ENCODE results near the gene TGFBRAP1.
A peak's percentile ranks its signal among the peaks of the same experiment; 100 is the strongest.

The TGFBRAP1 gene

GRCh38 chr2:105313877-105314276 is 15.7 kb downstream of the TGFBRAP1 start:
- no peak for DNase-seq (ENCODE audit: low read depth, low spot score)

DNA sequence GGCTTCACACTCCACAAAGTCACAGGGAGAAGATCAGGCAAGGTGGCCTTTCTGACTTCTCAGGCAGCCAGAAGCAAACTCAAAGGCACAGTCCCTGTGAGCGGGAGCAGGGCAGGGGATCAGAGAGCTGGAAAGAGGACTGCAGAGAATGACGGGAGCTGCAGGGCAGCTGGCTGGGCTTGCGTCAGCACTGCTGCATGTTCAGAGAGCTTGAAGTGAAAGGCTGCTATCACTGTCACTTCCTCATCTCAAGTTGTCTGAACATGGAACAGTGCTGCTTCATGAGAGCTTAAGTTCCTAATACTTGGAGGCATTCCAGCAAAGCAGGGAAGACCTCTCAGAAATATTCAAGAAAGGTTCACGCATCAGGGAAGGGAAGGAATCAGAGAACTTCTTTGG is 20.4 kb downstream of the TGFBRAP1 start:
- no peak for DNase-seq (ENCODE audit: low read depth, low spot score)

DNA sequence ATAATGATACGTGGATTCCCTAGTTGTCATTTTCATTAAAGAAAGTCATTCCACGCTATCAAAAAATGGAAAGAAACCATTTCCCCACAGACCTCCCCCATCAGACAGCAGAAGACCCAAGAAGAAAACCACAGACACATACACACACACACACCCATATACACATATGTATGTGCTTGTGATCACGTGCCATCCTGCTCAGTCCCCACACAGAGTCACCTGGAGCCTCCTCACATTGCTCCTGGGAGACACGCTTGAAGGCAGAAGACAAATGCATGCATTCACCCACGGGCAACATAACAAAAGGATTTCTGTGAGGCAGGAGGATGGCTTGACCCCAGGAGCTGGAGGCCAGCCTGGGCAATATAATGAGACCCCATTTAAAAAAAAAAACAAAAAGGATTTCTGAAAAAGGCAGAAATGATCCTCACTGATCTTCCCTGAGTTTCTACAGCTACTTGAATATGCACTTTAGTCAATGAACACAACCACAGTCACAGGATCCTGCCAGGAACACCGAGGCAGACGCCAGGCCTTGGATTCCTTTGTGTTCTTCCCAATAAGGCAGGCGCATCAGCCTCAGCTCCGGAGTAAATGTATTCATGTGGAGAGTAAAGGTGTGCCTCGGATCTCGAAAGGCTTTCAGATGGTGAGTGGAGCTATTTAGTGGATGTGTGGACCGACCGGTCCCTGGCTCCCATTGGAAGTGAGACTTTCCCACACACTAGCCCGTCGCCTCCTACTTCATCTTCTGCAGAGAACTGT is 21.0 kb downstream of the TGFBRAP1 start:
- DNase-seq (ENCODE audit: low read depth, low spot score): no peak

DNA sequence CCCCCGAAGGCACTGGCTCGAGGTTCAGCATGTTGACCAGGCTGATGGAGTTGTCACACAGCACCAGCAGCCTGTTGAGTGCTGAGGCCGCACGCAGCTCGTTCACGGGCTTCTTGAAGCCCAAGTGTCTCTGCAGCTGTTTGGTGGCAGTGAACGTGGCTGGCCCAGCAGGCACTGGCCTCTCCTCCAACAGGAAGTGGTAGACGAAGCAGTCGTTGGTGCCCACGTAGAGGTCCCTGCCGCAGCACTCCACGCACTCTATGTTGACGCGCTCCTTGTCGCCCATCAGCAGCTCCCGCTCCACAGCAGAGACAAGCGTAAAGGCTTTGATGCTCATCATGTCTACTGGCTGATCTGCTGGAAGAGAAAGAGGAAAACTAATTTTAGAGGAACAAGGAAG is 21.6 kb downstream of the TGFBRAP1 start:
- DNase-seq (ENCODE audit: low read depth, low spot score): no peak

- DNase-seq (ENCODE audit: low read depth, low spot score): no peak
These were observed 22.0 kb downstream of the TGFBRAP1 start for GRCh38 chr2:105307550-105307949.

GRCh38 chr2:105307146-105307545 is 22.4 kb downstream of the TGFBRAP1 start:
- no peak for DNase-seq (ENCODE audit: low read depth, low spot score)

GRCh38 chr2:105301646-105302045 is 27.9 kb downstream of the TGFBRAP1 start:
- DNase-seq (ENCODE audit: low read depth, low spot score): no peak

- DNase-seq (ENCODE audit: low read depth, low spot score): no peak
These were observed 30.2 kb downstream of the TGFBRAP1 start for GRCh38 chr2:105299290-105299689.

- no peak for DNase-seq (ENCODE audit: low read depth, low spot score)
These were observed 31.5 kb downstream of the TGFBRAP1 start for GRCh38 chr2:105298017-105298416.

DNA sequence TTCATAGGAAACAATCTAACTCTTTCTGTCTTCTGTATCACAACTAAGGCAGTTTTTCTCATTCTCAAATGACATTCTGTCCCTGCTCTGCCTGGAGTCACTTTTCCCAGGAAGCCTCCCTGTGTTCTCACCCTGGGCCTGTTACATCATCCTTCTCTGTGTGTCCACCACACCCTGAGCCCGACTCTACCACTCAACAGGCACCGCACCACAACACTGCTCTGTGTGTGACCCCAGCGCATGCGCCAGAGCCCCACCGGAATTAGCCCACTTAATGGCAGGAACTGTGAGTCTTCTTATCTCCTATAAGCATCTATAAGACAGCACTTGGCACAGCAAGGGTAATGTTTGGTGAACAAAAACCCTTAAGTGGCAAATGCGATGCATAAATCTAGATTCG is 32.3 kb downstream of the TGFBRAP1 start:
- no peak for DNase-seq (ENCODE audit: low read depth, low spot score)

GRCh38 chr2:105296017-105296611 is 33.4 kb downstream of the TGFBRAP1 start:
- DNase-seq (ENCODE audit: low read depth, low spot score): no peak

GRCh38 chr2:105294844-105295481 is 34.6 kb downstream of the TGFBRAP1 start:
- DNase-seq (ENCODE audit: low read depth, low spot score): no peak

DNA sequence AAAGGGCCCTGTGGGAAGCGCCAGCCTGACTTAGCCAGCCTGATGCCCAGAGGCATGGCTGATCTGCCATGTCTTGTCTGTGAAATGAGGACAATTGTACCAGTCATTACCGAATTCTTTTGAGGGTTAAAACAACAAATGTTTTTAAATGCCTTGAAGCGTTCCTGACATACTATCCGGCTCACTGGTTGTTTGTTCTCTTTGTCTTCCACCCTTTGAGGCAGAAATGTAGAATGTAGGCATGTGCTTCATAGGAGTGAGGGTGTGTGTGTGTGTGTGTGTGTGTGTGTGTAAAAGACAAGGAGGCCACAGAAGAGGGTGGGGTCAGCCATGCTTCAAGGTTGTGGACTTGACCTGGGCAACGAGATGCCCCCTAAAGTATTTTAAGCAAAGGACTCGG is 35.5 kb downstream of the TGFBRAP1 start:
- DNase-seq (ENCODE audit: low read depth, low spot score): no peak

GRCh38 chr2:105291981-105292380 is 37.6 kb downstream of the TGFBRAP1 start:
- DNase-seq (ENCODE audit: low read depth, low spot score): no peak

DNA sequence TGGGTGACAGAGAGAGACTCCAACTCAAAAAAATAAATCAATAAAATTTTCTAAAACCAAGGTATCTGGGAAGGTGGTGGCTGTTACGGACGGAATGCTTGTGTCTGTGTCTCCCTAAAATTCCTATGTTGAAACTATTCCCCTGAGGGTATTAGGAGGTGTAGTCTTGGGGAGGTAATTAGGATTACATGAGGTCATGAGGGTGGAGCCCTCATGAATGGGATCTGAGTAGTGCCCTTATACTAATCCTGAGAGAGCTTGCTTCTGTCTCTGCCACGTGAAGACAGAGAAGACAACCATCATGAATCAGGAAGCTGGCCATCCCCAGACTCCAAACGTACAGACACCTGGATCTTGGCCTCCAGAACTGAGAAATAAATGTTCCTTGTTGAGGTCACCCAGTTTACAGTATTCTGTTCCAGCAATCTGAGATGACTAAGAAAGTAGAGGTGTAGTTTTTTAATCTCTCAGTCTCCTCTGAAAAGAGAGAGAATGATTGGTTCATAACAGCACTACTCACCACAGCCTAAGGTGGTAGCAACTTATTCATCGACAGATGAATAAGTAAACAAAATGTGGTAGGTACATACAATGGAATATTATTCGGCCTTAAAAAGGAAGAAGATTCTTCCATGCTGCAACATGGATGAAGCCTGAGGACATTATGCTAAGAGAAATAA is 38.4 kb downstream of the TGFBRAP1 start:
- DNase-seq (ENCODE audit: low read depth, low spot score): no peak

DNA sequence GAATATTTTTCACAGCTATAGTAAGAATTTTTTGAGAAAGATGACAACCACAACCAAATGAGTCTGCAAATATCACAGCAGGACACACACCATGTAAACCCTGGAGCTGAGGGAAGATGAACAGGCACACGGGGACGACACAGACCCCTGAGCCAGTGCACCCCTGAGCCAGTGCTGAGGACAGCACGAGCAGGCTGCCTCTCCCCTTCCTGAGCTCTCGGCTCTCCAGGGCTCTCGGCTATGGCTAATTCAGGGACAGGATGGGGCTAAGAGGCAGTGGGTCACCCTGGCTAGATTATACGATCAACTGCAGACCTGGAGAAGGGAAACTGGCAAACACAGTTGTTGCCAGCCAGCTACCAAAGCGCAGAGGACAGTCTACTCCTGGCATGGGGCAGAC is 41.4 kb downstream of the TGFBRAP1 start:
- DNase-seq (ENCODE audit: low read depth, low spot score): no peak

GRCh38 chr2:105287692-105288091 is 41.8 kb downstream of the TGFBRAP1 start:
- peak; percentile 28 for DNase-seq (ENCODE audit: low read depth, low spot score)

- DNase-seq (ENCODE audit: low read depth, low spot score): no peak
These were observed 46.0 kb downstream of the TGFBRAP1 start for GRCh38 chr2:105283532-105283931.

- no peak for DNase-seq (ENCODE audit: low read depth, low spot score)
These were observed 49.3 kb downstream of the TGFBRAP1 start for GRCh38 chr2:105280281-105280680.

GRCh38 chr2:105279126-105279525 is 50.4 kb downstream of the TGFBRAP1 start:
- no peak for DNase-seq (ENCODE audit: low read depth, low spot score)

DNA sequence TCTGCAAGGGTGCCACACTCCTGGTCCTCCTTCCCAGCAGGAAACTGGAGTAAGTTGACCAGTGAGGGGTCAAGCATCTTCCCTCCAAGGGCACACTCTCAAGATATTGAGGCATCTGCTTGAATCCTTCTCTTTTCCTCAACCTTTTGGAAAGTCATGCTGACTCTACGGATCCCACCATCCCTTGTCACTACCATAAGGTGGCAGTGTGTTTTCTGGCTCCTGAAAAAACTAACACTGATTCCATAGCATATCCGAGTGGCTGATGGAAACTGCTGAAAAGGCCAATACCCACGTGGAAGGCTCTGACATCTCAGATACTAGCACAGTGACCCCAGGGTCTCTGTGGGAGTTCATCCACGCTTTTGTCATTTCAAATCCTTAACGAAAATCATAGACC is 50.9 kb downstream of the TGFBRAP1 start:
- DNase-seq (ENCODE audit: low read depth, low spot score): no peak

DNA sequence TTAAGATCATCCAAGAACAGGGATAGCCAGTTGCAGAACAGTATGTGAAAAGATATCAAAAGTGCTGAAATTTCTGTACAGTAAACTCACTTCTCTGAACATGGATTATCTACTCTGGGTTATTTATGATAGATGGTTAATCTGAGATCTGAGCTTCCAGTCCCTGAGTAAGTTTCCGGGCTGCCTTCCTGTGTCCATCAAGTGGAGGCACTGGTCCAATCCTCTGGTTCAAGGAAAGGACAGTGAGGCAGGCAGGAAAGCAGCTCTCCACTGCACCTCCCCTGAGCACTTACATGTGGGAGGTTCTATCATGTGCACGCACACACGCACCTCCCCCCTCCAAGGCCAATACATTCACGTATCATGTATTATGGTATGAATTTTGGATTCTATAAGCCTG is 55.5 kb downstream of the TGFBRAP1 start:
- DNase-seq (ENCODE audit: low read depth, low spot score): no peak

Measured in iPS DF 19.7 (cell line).